IMR-90 (cell line): ENCODE measurements around the gene MAT2A. TPM values are rescaled to one million over a fixed set of nuclear protein-coding genes. Genes with fewer than 3 reads are reported as not detected.
A peak's percentile ranks its signal among the peaks of the same experiment; 100 is the strongest.

Experiments used
- ATAC-seq: fragments of 200-7000 bp; cut with Tn5 transposase; 2 replicates; pipeline ENCODE4 v1.9.1; 2020; ENCODE audit warnings: low read depth, mild to moderate bottlenecking, moderate library complexity
- BruUV-seq: library from RNA; stranded (reverse); fragments of 400-500 nt; replicated peaks from 2 replicates; lab custom pipeline; 2021; lab: Mats Ljungman, UMichigan
- CTCF ChIA-PET: fragments of 300-600 bp; formaldehyde crosslinking; extraction: SDS; loops from one replicate; lab custom pipeline; 2021; ENCODE audit warnings: antibody characterized with exemption; lab: Yijun Ruan, JAX
- POLR2A ChIA-PET: fragments of 300-600 bp; sonication (Branson Sonifier 250); formaldehyde crosslinking; loops from one replicate; lab custom pipeline; 2022; ENCODE audit warnings: antibody characterized with exemption; ENCODE audit not compliant: unreplicated experiment; lab: Charles Lee
- DNase-seq: peaks from one replicate; pipeline ENCODE4 v3.0.0; 2013
- H2AFZ ChIP-seq: replicated peaks from 2 replicates; pipeline ENCODE3; 2013; ENCODE audit warnings: low read length, mild to moderate bottlenecking; ENCODE audit not compliant: poor library complexity
- H2AK5ac ChIP-seq: 2 replicates; pipeline ENCODE4 v1.6.1; 2013; ENCODE audit warnings: low read depth, low read length, inconsistent platforms
- H2AK9ac ChIP-seq: replicated peaks from 2 replicates; pipeline ENCODE3; 2013; ENCODE audit warnings: mild to moderate bottlenecking, low read depth, low read length, moderate library complexity; ENCODE audit not compliant: poor library complexity
- H2BK120ac ChIP-seq: 2 replicates; pipeline ENCODE4 v1.6.1; 2013; ENCODE audit warnings: low read depth, low read length, inconsistent platforms
- H2BK15ac ChIP-seq: 3 replicates; pipeline ENCODE4 v1.6.1; 2013; ENCODE audit warnings: low read depth, low read length, inconsistent platforms
- H2BK20ac ChIP-seq: 2 replicates; pipeline ENCODE4 v1.6.1; 2013; ENCODE audit warnings: low read depth, mild to moderate bottlenecking, inconsistent platforms, low read length, moderate library complexity
- H2BK5ac ChIP-seq: 2 replicates; pipeline ENCODE4 v1.6.1; 2013; ENCODE audit warnings: mild to moderate bottlenecking, low read depth, low read length, inconsistent platforms; ENCODE audit not compliant: poor library complexity, severe bottlenecking
- H3K14ac ChIP-seq: replicated peaks from 2 replicates; pipeline ENCODE4 v1.6.1; 2013; ENCODE audit warnings: low read depth, low read length, inconsistent platforms
- H3K18ac ChIP-seq: 2 replicates; pipeline ENCODE4 v1.6.1; 2013; ENCODE audit warnings: low read depth, low read length, control low read depth
- H3K23ac ChIP-seq: 2 replicates; pipeline ENCODE4 v1.6.1; 2013; ENCODE audit warnings: low read depth, low read length, inconsistent platforms
- H3K27ac ChIP-seq: 2 replicates; pipeline ENCODE4 v1.5.1; 2013; ENCODE audit warnings: mild to moderate bottlenecking, control low read depth, low read length; ENCODE audit not compliant: insufficient read depth
- H3K27me3 ChIP-seq: 2 replicates; pipeline ENCODE4 v1.6.1; 2013; ENCODE audit warnings: low read length; ENCODE audit not compliant: control insufficient read depth, insufficient read depth
- H3K36me3 ChIP-seq: 2 replicates; pipeline ENCODE4 v1.6.1; 2013; ENCODE audit warnings: low read length, mixed read lengths; ENCODE audit not compliant: control insufficient read depth, insufficient read depth
- H3K4ac ChIP-seq: 2 replicates; pipeline ENCODE4 v1.6.1; 2013; ENCODE audit warnings: low read depth, low read length, inconsistent platforms
- H3K4me1 ChIP-seq: 2 replicates; pipeline ENCODE4 v1.6.1; 2013; ENCODE audit warnings: low read length, mixed read lengths; ENCODE audit not compliant: control insufficient read depth, insufficient read depth
- H3K4me2 ChIP-seq: 2 replicates; pipeline ENCODE4 v1.6.1; 2013; ENCODE audit warnings: low read depth, mild to moderate bottlenecking, control low read depth, low read length, moderate library complexity
- H3K4me3 ChIP-seq: 2 replicates; pipeline ENCODE4 v1.5.1; 2013; ENCODE audit warnings: low read depth, mild to moderate bottlenecking, control low read depth, low read length, moderate library complexity; ENCODE audit not compliant: insufficient read depth
- H3K56ac ChIP-seq: 2 replicates; pipeline ENCODE4 v1.6.1; 2013; ENCODE audit warnings: low read length, inconsistent platforms; ENCODE audit not compliant: insufficient read depth; ENCODE audit errors: extremely low read depth
- H3K79me1 ChIP-seq, 2 experiments: 2 replicates each; pipeline ENCODE4 v1.6.1; 2013; ENCODE audit warnings: low read length in 2 of 2, inconsistent platforms in 1 of 2, low read depth in 1 of 2
- H3K9ac ChIP-seq: 2 replicates; pipeline ENCODE4 v1.6.1; 2013; ENCODE audit warnings: low read depth, low read length, control low read depth
- H3K9me1 ChIP-seq: 2 replicates; pipeline ENCODE4 v1.6.1; 2013; ENCODE audit warnings: low read length, inconsistent platforms; ENCODE audit not compliant: insufficient read depth
- H3K9me3 ChIP-seq: 2 replicates; pipeline ENCODE4 v1.6.1; 2013; ENCODE audit warnings: low read length; ENCODE audit not compliant: control insufficient read depth, insufficient read depth
- H4K20me1 ChIP-seq: 2 replicates; pipeline ENCODE4 v1.6.1; 2013; ENCODE audit warnings: low read length, inconsistent platforms; ENCODE audit not compliant: insufficient read depth
- H4K5ac ChIP-seq: 2 replicates; pipeline ENCODE4 v1.6.1; 2013; ENCODE audit warnings: mild to moderate bottlenecking, low read depth, low read length, control low read depth
- H4K8ac ChIP-seq, 2 experiments: 2 replicates each; pipeline ENCODE4 v1.6.1; 2013; ENCODE audit warnings: low read depth in 2 of 2, low read length in 2 of 2, control low read depth in 1 of 2, inconsistent platforms in 1 of 2
- H4K91ac ChIP-seq: 2 replicates; pipeline ENCODE4 v1.6.1; 2013; ENCODE audit warnings: low read depth, low read length, inconsistent platforms; ENCODE audit not compliant: insufficient read depth
- CEBPB ChIP-seq: IDR thresholded peaks from 2 replicates; pipeline ENCODE4 v1.6.1; 2012; ENCODE audit warnings: low read depth, low read length, improper control_type of control experiment
- FOS ChIP-seq: fragments of 150-350 bp; IDR thresholded peaks from 2 replicates; pipeline ENCODE4 v1.6.1; 2016; ENCODE audit warnings: low read depth, low read length
- MAFK ChIP-seq: IDR thresholded peaks from 2 replicates; pipeline ENCODE4 v1.6.1; 2012; ENCODE audit warnings: low read depth, low read length, improper control_type of control experiment
- POLR2A ChIP-seq: IDR thresholded peaks from 2 replicates; pipeline ENCODE4 v1.6.1; 2012; ENCODE audit warnings: mild to moderate bottlenecking, low read depth, low read length
- RFX5 ChIP-seq: IDR thresholded peaks from 2 replicates; pipeline ENCODE4 v1.8.0; 2012; ENCODE audit warnings: low read depth, mild to moderate bottlenecking, low read length, moderate library complexity
- WGBS, 2 experiments: methylation state at CpG; one replicate each; pipeline versions ENCODE4 v1.1.5 to v1.1.7; 2013; ENCODE audit warnings: missing lambda C conversion rate in 2 of 2; ENCODE audit not compliant: insufficient read length in 1 of 2; ENCODE audit errors: extremely low coverage in 2 of 2; 5-methylcytosine and 5-hydroxymethylcytosine counted together
- dilution Hi-C: fragments of 300-500 bp; cut with HindIII; formaldehyde crosslinking; loops from one replicate; pipeline ENCODE4 v1.14.3; 2018; ENCODE audit warnings: low sequenced_read_pairs; ENCODE audit not compliant: unreplicated experiment
- in situ Hi-C: fragments of 300-500 bp; cut with MboI; formaldehyde crosslinking; loops from 3 replicates; pipeline ENCODE4 v1.14.3; 2019; ENCODE audit warnings: low sequenced_read_pairs, inconsistent platforms, mixed read lengths
- intact Hi-C: fragments of 100-400 bp; cut with micrococcal nuclease; formaldehyde crosslinking; loops from 2 replicates; pipeline ENCODE4 v1.10.0; 2022
- polyA plus RNA-seq, 3 experiments: library from polyadenylated mRNA; depleted of rRNA; stranded (reverse); fragments of >200 nt; gene quantifications; 2 replicates each; pipeline ENCODE4 v1.2.3, GENCODE V29; 2012; ENCODE audit warnings: low replicate concordance in 1 of 3
- total RNA-seq: library from RNA; depleted of rRNA; stranded (reverse); fragments of >200 nt; gene quantifications from 2 replicates; pipeline ENCODE4 v1.2.3, GENCODE V29; 2012

MAT2A gene
- total and polyA plus RNA-seq, 2 of the 4 experiments (the other 2 are of a cell fraction), result 94.1 to 223 TPM

DNA sequence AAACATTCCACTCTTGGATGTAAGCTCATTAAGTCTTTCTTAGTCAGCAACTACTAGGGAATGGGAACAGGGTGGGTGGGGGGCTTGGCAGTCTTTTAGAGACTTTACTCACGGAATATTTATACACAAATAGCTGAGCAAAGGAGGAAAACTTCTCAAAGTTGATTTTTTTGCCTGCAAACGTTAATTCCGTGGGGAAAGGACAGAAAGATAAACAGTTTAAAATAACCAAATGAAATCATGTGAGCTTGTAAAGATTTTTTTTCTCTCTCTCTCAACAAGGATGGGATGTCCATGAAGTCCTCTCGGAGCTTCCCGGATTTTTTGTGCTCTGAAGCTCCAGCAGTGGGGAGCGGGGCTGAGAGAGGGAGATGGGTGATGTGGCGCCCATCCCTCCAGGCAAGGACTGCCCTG is 32.2 kb upstream of the MAT2A start:
- Histone ChIP-seq H4K5ac (peak overlapping the region; percentile 98), H3K4ac (peak overlapping the region; percentile 98), H3K36me3 (no peaks in the 10 kb centered on the region), H3K9me1 (peaks cover 45% of the 10 kb centered on the region), H2BK20ac (peak overlapping the region; percentile 99), H3K18ac (peak overlapping the region; percentile 99), H2AK5ac (peak overlapping the region; percentile 87; the same call in 1 of the 2 replicates), H4K91ac (peak overlapping the region; percentile 94), H4K20me1 (no peaks in the 10 kb centered on the region), H3K14ac (peak overlapping the region; percentile 88), H3K56ac (peak overlapping the region; percentile 87), H2BK120ac (peak overlapping the region; percentile 99), H3K9ac (peak overlapping the region; percentile 54), H3K4me1 (peaks cover 28% of the 10 kb centered on the region), H2BK5ac (peak overlapping the region; percentile 89), H3K9me3 (no peaks in the 10 kb centered on the region), H3K23ac (peak overlapping the region; percentile 99), H2BK15ac (peak overlapping the region; percentile 98), H3K79me1 (peaks cover 0 to 24% of the 10 kb centered on the region in 2 experiments; a peak in 2 of 4 replicates), H3K4me3 (no peak overlapping the region), H3K4me2 (peak overlapping the region; percentile 23), H4K8ac (peak overlapping the region; percentile 75 to 90), H3K27me3 (no peaks in the 10 kb centered on the region), H2AFZ (peak overlapping the region; percentile 82), H2AK9ac (peak overlapping the region; percentile 78), H3K27ac (peak overlapping the region; percentile 99)
- peak; percentile 66 for ATAC-seq
- 40% methylated on average over 1 of the region's 7 CpGs; no CpG with 5 or more reads in 1 of the 2 experiments for WGBS, 2 experiments
- peak; percentile 92 for DNase-seq
- POLR2A ChIA-PET, result interaction anchor here (0.6 to 2.4 kb wide), 5 partner anchors 9 to 40 kb away, joined by 3 to 19 read pairs (median 5); partner anchors contain the start of gene MAT2A
- intact Hi-C loops, result loop anchor here (2.0 kb wide), 1 partner anchor 32 kb away; the partner anchor contains the start of gene MAT2A
- in situ Hi-C loops, result no loop called here
- CTCF ChIA-PET, result interaction anchor here (0.5 to 1.9 kb wide), 2 partner anchors 45 to 87 kb away, joined by 3 to 6 read pairs; no protein-coding TSS in a partner anchor
- TF ChIP-seq RFX5 (no peak), FOS (peak; percentile 18; the same call in 1 of the 2 replicates), POLR2A (no peak), CEBPB (no peak), MAFK (peak; percentile 19; the same call in 1 of the 2 replicates)
- dilution Hi-C loops, result no loop called here
- BruUV-seq, result no TSS peak
